OCI-LY3 (cell line): ENCODE measurements around the gene RAD51B.

Source experiments
- H2AFZ ChIP-seq: fragments of 200-600, 300-600 bp; shearing (Covaris generic); 2 replicates; pipeline ENCODE4 v1.6.0; 2014; ENCODE audit warnings: antibody characterized with exemption, low read depth, low read length
- H3K27ac ChIP-seq: fragments of 200-600, 300-600 bp; sonication (generic); 2 replicates; pipeline ENCODE4 v1.5.1; 2014; ENCODE audit warnings: mild to moderate bottlenecking, low read length, moderate library complexity, mixed read lengths
- H3K27me3 ChIP-seq: fragments of 200-600, 300-600 bp; sonication (generic); 2 replicates; pipeline ENCODE4 v1.6.1; 2014; ENCODE audit warnings: low read depth, low read length, mixed read lengths
- H3K36me3 ChIP-seq: fragments of 200-600, 300-600 bp; sonication (generic); replicated peaks from 2 replicates; pipeline ENCODE3; 2014; ENCODE audit warnings: low read depth, low read length, mixed read lengths
- H3K4me1 ChIP-seq: fragments of 300-600, 200-600 bp; sonication (generic); 2 replicates; pipeline ENCODE4 v1.6.1; 2014; ENCODE audit warnings: low read length, mixed read lengths
- H3K4me2 ChIP-seq: fragments of 200-600, 300-600 bp; sonication (generic); 2 replicates; pipeline ENCODE4 v1.6.1; 2014; ENCODE audit warnings: low read length, mixed read lengths
- H3K4me3 ChIP-seq: fragments of 300-600, 200-600 bp; sonication (generic); 2 replicates; pipeline ENCODE4 v1.5.1; 2014; ENCODE audit warnings: antibody characterized with exemption, mild to moderate bottlenecking, low read length, moderate library complexity
- H3K79me2 ChIP-seq: fragments of 300-600, 200-600 bp; shearing (Covaris generic); 2 replicates; pipeline ENCODE4 v1.6.1; 2014; ENCODE audit warnings: mild to moderate bottlenecking, low read length, mixed read lengths
- H3K9ac ChIP-seq: fragments of 300-600, 200-600 bp; shearing (Covaris generic); 2 replicates; pipeline ENCODE4 v1.6.0; 2014; ENCODE audit warnings: mild to moderate bottlenecking, low read length, moderate library complexity
- H3K9me3 ChIP-seq: fragments of 200-600, 300-600 bp; shearing (Covaris generic); 2 replicates; pipeline ENCODE4 v1.6.1; 2014; ENCODE audit warnings: low read length, mixed read lengths; ENCODE audit not compliant: insufficient read depth
- H4K20me1 ChIP-seq: fragments of 200-600, 300-600 bp; sonication (generic); 2 replicates; pipeline ENCODE4 v1.6.1; 2016; ENCODE audit warnings: low read length, mixed read lengths; ENCODE audit not compliant: insufficient read depth
- EZH2phosphoT487 ChIP-seq: fragments of 200-600 bp; shearing (Covaris generic); IDR thresholded peaks from 2 replicates; pipeline ENCODE4 v1.6.1; 2018; ENCODE audit warnings: antibody characterized with exemption, mixed run types, low read depth
- TF ChIP-seq, protein P1 (sequence below): fragments of 200-600, 300-600 bp; sonication (generic); IDR thresholded peaks from 2 replicates; pipeline ENCODE4 v1.5.1; 2014; ENCODE audit warnings: antibody characterized with exemption, low read length, low read depth

RAD51B gene

GRCh38 chr14:68159701-68160633, 340.4 kb downstream of the RAD51B start:
- TF ChIP-seq, protein P1, sequence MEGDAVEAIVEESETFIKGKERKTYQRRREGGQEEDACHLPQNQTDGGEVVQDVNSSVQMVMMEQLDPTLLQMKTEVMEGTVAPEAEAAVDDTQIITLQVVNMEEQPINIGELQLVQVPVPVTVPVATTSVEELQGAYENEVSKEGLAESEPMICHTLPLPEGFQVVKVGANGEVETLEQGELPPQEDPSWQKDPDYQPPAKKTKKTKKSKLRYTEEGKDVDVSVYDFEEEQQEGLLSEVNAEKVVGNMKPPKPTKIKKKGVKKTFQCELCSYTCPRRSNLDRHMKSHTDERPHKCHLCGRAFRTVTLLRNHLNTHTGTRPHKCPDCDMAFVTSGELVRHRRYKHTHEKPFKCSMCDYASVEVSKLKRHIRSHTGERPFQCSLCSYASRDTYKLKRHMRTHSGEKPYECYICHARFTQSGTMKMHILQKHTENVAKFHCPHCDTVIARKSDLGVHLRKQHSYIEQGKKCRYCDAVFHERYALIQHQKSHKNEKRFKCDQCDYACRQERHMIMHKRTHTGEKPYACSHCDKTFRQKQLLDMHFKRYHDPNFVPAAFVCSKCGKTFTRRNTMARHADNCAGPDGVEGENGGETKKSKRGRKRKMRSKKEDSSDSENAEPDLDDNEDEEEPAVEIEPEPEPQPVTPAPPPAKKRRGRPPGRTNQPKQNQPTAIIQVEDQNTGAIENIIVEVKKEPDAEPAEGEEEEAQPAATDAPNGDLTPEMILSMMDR: no peak
- TF ChIP-seq EZH2phosphoT487: no peak
- Histone ChIP-seq H2AFZ (no peak overlapping the region), H3K4me1 (no peaks in the 10 kb centered on the region), H3K4me2 (no peak overlapping the region), H3K36me3 (no peaks in the 10 kb centered on the region), H4K20me1 (no peaks in the 10 kb centered on the region), H3K4me3 (no peak overlapping the region), H3K27me3 (no peaks in the 10 kb centered on the region), H3K9me3 (no peaks in the 10 kb centered on the region), H3K27ac (no peak overlapping the region), H3K9ac (no peak overlapping the region), H3K79me2 (no peaks in the 10 kb centered on the region)

DNA sequence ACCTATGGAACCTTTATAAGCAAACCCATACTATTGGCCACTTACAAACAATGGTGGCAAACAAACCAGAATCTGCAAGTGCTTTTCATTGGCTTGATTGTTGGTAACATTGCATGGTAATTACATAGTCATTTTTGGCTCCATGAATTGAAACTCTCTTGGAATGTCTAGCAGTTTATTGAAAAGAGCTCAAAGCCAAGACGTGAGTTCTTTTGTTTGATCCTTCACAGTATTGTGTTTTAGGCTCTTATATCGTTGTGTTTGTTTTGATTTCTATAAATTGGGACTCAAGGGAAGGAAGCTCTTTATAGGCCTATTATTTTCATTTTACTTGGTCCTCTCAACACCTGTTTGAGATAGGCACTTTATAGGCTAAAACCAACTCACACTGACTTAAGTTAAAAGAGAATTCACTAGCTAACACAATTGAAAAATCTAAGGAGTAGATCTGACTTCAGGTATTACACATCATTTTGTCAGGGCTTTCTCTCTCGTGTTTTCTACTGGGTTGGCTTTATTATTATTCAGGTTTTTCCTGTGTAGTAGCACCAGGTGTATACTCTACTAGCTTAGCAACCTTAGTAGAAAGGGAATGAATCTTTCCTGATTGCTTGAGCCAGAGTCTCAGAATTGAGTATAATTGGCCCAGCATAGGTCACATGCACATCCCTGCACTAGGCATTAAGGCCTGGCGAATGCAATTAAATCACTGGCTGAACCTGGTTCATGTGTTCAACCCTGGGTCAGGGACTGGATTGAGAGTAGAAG, 341.4 kb downstream of the RAD51B start:
- Histone ChIP-seq H2AFZ (no peak overlapping the region), H3K27me3 (no peaks in the 10 kb centered on the region), H3K4me3 (no peak overlapping the region), H3K4me1 (no peaks in the 10 kb centered on the region), H3K79me2 (no peaks in the 10 kb centered on the region), H3K9ac (no peak overlapping the region), H3K4me2 (no peak overlapping the region), H4K20me1 (no peaks in the 10 kb centered on the region), H3K9me3 (no peaks in the 10 kb centered on the region), H3K36me3 (no peaks in the 10 kb centered on the region), H3K27ac (no peak overlapping the region)
- no peak for TF ChIP-seq EZH2phosphoT487
- TF ChIP-seq, protein P1: no peak

- H4K20me1 ChIP-seq: no peaks in the 10 kb centered on the region
- no peak overlapping the region for H3K27ac ChIP-seq
- H3K4me1 ChIP-seq: no peaks in the 10 kb centered on the region
- H3K4me3 ChIP-seq: no peak overlapping the region
- no peaks in the 10 kb centered on the region for H3K27me3 ChIP-seq
- no peaks in the 10 kb centered on the region for H3K79me2 ChIP-seq
- H3K36me3 ChIP-seq: no peaks in the 10 kb centered on the region
- no peaks in the 10 kb centered on the region for H3K9me3 ChIP-seq
- TF ChIP-seq, protein P1: no peak
- TF ChIP-seq EZH2phosphoT487: no peak
- no peak overlapping the region for H3K4me2 ChIP-seq
- H3K9ac ChIP-seq: no peak overlapping the region
- no peak overlapping the region for H2AFZ ChIP-seq
Observed at GRCh38 chr14:68162887-68163286, 343.3 kb downstream of the RAD51B start.

DNA sequence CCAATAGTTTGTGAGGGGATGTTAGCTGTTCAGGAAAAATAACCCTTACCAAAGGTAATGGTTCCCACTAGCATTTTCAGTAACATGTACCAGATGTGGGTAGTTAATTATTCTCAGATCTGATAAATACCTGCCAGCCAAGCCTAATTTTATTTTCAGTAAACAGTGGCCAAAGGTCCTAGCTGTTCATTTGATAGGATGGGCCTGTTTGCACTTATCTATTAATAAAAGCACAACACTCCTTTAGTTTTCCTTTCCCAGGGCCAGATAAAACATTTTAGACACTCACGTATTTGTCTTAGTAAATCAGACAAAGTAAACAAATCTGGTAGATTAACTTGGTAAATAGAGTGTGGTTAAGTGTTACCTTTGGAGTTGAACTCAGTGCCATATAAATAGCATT, 345.1 kb downstream of the RAD51B start:
- H3K4me2 ChIP-seq: no peak overlapping the region
- H3K9ac ChIP-seq: no peak overlapping the region
- H3K4me3 ChIP-seq: no peak overlapping the region
- TF ChIP-seq, protein P1: no peak
- no peak for TF ChIP-seq EZH2phosphoT487
- no peaks in the 10 kb centered on the region for H4K20me1 ChIP-seq
- H2AFZ ChIP-seq: no peak overlapping the region
- H3K79me2 ChIP-seq: no peaks in the 10 kb centered on the region
- no peaks in the 10 kb centered on the region for H3K4me1 ChIP-seq
- H3K9me3 ChIP-seq: no peaks in the 10 kb centered on the region
- H3K27me3 ChIP-seq: no peaks in the 10 kb centered on the region
- no peaks in the 10 kb centered on the region for H3K36me3 ChIP-seq
- H3K27ac ChIP-seq: no peak overlapping the region
